MM.1S (cell line): ENCODE results near the gene CDC14A.

Experiments
- DNase-seq: peaks from one replicate; pipeline ENCODE4 v3.0.0-alpha.2; 2015
- H2AFZ ChIP-seq: fragments of 300-600 bp; sonication (generic); 2 replicates; pipeline ENCODE4 v1.6.0; 2016; ENCODE audit warnings: antibody characterized with exemption, low read length
- H3F3A ChIP-seq: fragments of 300-600 bp; sonication (generic); 2 replicates; pipeline ENCODE4 v1.6.1; 2016; ENCODE audit warnings: mild to moderate bottlenecking, antibody characterized with exemption, low read length, moderate library complexity, mixed read lengths; ENCODE audit not compliant: insufficient read depth
- H3K27ac ChIP-seq: fragments of 300-600 bp; sonication (generic); 2 replicates; pipeline ENCODE4 v1.5.1; 2016; ENCODE audit warnings: mild to moderate bottlenecking, low read length
- H3K27me3 ChIP-seq: fragments of 300-600 bp; sonication (generic); replicated peaks from 2 replicates; pipeline ENCODE4 v1.6.0; 2016; ENCODE audit warnings: low read length; ENCODE audit not compliant: insufficient read depth
- H3K36me3 ChIP-seq: fragments of 300-600 bp; sonication (generic); replicated peaks from 2 replicates; pipeline ENCODE4 v1.6.1; 2016; ENCODE audit warnings: mild to moderate bottlenecking, low read length, mixed read lengths; ENCODE audit not compliant: insufficient read depth
- H3K4me1 ChIP-seq: fragments of 300-600 bp; sonication (generic); 2 replicates; pipeline ENCODE4 v1.6.1; 2016; ENCODE audit warnings: low read length, mixed read lengths
- H3K4me2 ChIP-seq: fragments of 300-600 bp; sonication (generic); 2 replicates; pipeline ENCODE4 v1.6.0; 2016; ENCODE audit warnings: low read depth, low read length
- H3K4me3 ChIP-seq: fragments of 300-600 bp; sonication (generic); 2 replicates; pipeline ENCODE4 v1.5.1; 2016; ENCODE audit warnings: low read length, mixed read lengths
- H3K79me2 ChIP-seq: fragments of 300-600 bp; sonication (generic); 2 replicates; pipeline ENCODE4 v1.6.1; 2016; ENCODE audit warnings: mixed run types, low read length, mixed read lengths
- H3K9ac ChIP-seq: fragments of 300-600 bp; sonication (generic); 2 replicates; pipeline ENCODE4 v1.6.1; 2016; ENCODE audit warnings: low read length, mixed read lengths
- H3K9me2 ChIP-seq: fragments of 300-600 bp; sonication (generic); replicated peaks from 2 replicates; pipeline ENCODE4 v1.6.1; 2016; ENCODE audit warnings: mild to moderate bottlenecking, low read length, mixed read lengths; ENCODE audit not compliant: insufficient read depth
- H3K9me3 ChIP-seq: fragments of 300-600 bp; sonication (generic); replicated peaks from 2 replicates; pipeline ENCODE4 v1.6.1; 2016; ENCODE audit warnings: mild to moderate bottlenecking, low read length, mixed read lengths; ENCODE audit not compliant: insufficient read depth
- H4K20me1 ChIP-seq: fragments of 300-600 bp; sonication (generic); 2 replicates; pipeline ENCODE4 v1.6.1; 2016; ENCODE audit warnings: mild to moderate bottlenecking, low read length, moderate library complexity, mixed read lengths; ENCODE audit not compliant: insufficient read depth
- EZH2 ChIP-seq: fragments of 300-600 bp; sonication (generic); optimal IDR thresholded peaks from 2 replicates; pipeline ENCODE3; 2017; ENCODE audit warnings: low read depth, mild to moderate bottlenecking, antibody characterized with exemption, low read length, mixed read lengths
- EZH2phosphoT487 ChIP-seq: fragments of 300-600 bp; sonication (generic); IDR thresholded peaks from 2 replicates; pipeline ENCODE4 v1.6.1; 2018; ENCODE audit warnings: antibody characterized with exemption, low read length
- TF ChIP-seq, protein P1 (sequence below): fragments of 300-600 bp; sonication (generic); IDR thresholded peaks from 2 replicates; pipeline ENCODE4 v1.5.1; 2016; ENCODE audit warnings: antibody characterized with exemption, low read length, mixed read lengths

CDC14A gene

GRCh38 chr1:100395913-100396312 lies 43.6 kb downstream of the CDC14A start:
- Histone ChIP-seq H2AFZ (no peak overlapping the region), H3K27me3 (no peaks in the 10 kb centered on the region), H4K20me1 (no peaks in the 10 kb centered on the region), H3K4me3 (no peak overlapping the region), H3K9ac (no peak overlapping the region), H3K9me3 (no peaks in the 10 kb centered on the region), H3K4me1 (0 out of 2 replicates have a peak, but pooled peaks cover 2% of the 10 kb centered on the region), H3K4me2 (no peak overlapping the region), H3F3A (no peaks in the 10 kb centered on the region), H3K9me2 (no peaks in the 10 kb centered on the region), H3K36me3 (no peaks in the 10 kb centered on the region), H3K79me2 (no peaks in the 10 kb centered on the region), H3K27ac (no peak overlapping the region)
- no peak for TF ChIP-seq EZH2
- TF ChIP-seq, protein P1, sequence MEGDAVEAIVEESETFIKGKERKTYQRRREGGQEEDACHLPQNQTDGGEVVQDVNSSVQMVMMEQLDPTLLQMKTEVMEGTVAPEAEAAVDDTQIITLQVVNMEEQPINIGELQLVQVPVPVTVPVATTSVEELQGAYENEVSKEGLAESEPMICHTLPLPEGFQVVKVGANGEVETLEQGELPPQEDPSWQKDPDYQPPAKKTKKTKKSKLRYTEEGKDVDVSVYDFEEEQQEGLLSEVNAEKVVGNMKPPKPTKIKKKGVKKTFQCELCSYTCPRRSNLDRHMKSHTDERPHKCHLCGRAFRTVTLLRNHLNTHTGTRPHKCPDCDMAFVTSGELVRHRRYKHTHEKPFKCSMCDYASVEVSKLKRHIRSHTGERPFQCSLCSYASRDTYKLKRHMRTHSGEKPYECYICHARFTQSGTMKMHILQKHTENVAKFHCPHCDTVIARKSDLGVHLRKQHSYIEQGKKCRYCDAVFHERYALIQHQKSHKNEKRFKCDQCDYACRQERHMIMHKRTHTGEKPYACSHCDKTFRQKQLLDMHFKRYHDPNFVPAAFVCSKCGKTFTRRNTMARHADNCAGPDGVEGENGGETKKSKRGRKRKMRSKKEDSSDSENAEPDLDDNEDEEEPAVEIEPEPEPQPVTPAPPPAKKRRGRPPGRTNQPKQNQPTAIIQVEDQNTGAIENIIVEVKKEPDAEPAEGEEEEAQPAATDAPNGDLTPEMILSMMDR, result no peak
- no peak for TF ChIP-seq EZH2phosphoT487
- no peak for DNase-seq

- no peaks in the 10 kb centered on the region for H3F3A ChIP-seq
- H3K9me2 ChIP-seq, result no peaks in the 10 kb centered on the region
- H3K27ac ChIP-seq, result no peak overlapping the region
- no peaks in the 10 kb centered on the region for H4K20me1 ChIP-seq
- H3K27me3 ChIP-seq, result no peaks in the 10 kb centered on the region
- no peak for DNase-seq
- no peaks in the 10 kb centered on the region for H3K36me3 ChIP-seq
- H2AFZ ChIP-seq, result no peak overlapping the region
- H3K4me3 ChIP-seq, result no peak overlapping the region
- no peak for TF ChIP-seq EZH2
- TF ChIP-seq, protein P1, result no peak
- TF ChIP-seq EZH2phosphoT487, result no peak
- no peak overlapping the region for H3K9ac ChIP-seq
- no peaks in the 10 kb centered on the region for H3K9me3 ChIP-seq
- no peak overlapping the region for H3K4me2 ChIP-seq
- no peaks in the 10 kb centered on the region for H3K79me2 ChIP-seq
- H3K4me1 ChIP-seq, result no peaks in the 10 kb centered on the region
Observed at GRCh38 chr1:100396651-100397050, 44.3 kb downstream of the CDC14A start.

- no peak overlapping the region for H3K4me3 ChIP-seq
- DNase-seq, result no peak
- no peaks in the 10 kb centered on the region for H3K9me2 ChIP-seq
- H3K36me3 ChIP-seq, result no peaks in the 10 kb centered on the region
- H3K9me3 ChIP-seq, result no peaks in the 10 kb centered on the region
- no peaks in the 10 kb centered on the region for H3K27me3 ChIP-seq
- no peaks in the 10 kb centered on the region for H3K4me1 ChIP-seq
- no peak overlapping the region for H3K9ac ChIP-seq
- H3K27ac ChIP-seq, result no peak overlapping the region
- no peak overlapping the region for H2AFZ ChIP-seq
- H3K79me2 ChIP-seq, result no peaks in the 10 kb centered on the region
- no peak for TF ChIP-seq EZH2phosphoT487
- TF ChIP-seq EZH2, result no peak
- TF ChIP-seq, protein P1, result no peak
- no peaks in the 10 kb centered on the region for H4K20me1 ChIP-seq
- H3F3A ChIP-seq, result no peaks in the 10 kb centered on the region
- no peak overlapping the region for H3K4me2 ChIP-seq
Observed at GRCh38 chr1:100397681-100398080, 45.4 kb downstream of the CDC14A start.
